C1 segment of cervical spinal cord (tissue), 14 donors: ENCODE results near the gene MCTP1.

Experiments
- DNase-seq, 14 donors: peaks; one replicate each; lab custom pipeline; 2025; lab: John Stamatoyannopoulos, UW

Gene MCTP1

DNA sequence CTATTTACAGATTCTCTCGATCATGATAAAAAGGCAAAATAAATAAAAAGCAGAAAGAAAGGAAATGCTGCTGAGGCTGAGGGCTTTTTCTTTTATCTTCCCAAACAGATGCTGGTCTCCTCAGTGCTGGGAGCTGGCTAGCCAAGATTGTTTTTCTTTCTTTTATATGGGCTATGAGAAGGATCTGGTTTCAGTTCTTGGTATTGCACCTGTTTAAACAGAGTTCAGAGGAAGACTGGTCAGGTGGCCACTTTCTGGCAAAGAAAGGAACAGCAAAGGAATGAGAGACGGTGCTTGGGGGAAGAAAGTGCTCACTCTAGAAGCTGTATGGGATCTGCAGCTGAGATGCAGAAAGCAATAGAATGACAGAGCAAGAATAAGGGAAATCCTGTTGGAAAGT lies 577.5 kb downstream of the MCTP1 start:
- DNase-seq, result no peak

GRCh38 chr5:94705427-94705826 lies 579.5 kb downstream of the MCTP1 start:
- no peak for DNase-seq

DNA sequence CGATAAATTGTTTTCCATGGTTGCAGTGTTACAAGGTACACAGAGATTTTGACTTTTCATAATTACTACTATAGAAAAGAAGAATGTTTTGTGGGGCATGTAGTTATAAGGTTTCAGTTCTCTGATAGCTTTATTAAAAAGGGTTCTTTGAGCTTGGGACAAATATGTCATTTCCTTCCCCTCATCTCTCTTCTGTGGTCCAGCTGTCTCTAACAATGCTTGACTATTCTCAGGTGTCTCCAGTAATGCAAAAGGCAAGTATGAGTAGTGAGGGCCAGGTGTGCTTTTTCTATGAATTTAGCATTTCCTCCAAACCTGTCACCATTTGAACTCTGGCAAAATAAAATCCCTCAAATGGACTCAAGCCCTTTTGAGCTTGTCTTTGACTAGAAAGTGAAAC lies 582.2 kb downstream of the MCTP1 start:
- DNase-seq, result no peak

DNA sequence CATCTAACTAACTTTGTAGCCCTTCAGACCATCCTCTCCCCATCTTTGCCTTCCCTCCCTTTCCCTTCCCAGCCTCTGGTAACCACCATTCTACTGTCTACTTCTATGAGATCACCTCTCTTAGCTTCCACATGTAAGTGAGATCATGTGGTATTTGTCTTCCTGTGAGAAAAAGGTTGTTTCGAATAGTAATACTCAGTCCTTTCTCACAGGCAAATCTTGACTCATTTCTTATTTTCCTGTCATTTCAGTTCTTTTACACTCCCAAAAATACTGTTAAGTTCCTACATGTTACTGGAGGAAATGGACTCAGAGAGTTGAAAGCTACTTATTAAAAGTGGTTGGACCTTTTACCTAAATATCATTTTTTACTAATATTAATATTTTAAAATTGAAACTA lies 584.3 kb downstream of the MCTP1 start:
- no peak for DNase-seq

DNA sequence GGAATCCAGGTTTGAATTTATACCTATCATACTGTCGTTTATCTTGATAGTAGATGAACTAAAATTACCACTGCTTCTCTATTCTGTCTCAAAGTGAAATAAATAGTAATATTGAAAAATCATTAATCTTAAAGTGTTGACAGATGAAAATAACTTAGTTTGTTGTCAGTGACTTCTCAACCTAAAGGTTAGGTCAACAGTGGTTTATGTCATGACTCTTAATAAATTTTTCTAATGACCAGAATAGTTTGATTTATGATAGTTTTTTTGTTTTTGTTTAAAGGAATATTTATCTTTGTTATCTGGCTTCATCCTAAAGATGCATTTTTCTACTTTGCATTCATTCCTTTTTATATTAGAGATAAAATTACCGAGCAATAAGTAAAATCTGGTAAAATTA lies 585.3 kb downstream of the MCTP1 start:
- DNase-seq, result no peak

DNA sequence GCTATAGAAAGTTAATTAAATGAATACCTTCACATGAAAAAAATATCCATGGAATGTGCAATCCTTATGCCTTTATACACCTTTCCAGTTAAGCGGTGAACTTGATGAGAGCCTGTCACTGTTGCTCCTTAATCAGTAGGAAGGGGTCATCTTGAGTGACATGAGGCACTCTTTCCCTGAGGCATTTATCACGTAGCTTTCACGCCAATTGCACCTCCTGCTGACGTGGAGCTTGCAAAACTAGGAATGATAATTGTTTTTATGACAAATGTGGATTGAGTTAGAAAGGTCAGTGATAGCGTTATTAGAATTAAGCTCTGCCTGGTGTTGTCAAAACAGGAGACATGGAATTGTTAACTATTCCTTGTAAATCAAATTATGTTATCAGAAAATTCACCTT lies 586.7 kb downstream of the MCTP1 start:
- DNase-seq, result peak in 1 of 14 donors; percentile 39

GRCh38 chr5:94694671-94695070 lies 590.2 kb downstream of the MCTP1 start:
- DNase-seq, result no peak

DNA sequence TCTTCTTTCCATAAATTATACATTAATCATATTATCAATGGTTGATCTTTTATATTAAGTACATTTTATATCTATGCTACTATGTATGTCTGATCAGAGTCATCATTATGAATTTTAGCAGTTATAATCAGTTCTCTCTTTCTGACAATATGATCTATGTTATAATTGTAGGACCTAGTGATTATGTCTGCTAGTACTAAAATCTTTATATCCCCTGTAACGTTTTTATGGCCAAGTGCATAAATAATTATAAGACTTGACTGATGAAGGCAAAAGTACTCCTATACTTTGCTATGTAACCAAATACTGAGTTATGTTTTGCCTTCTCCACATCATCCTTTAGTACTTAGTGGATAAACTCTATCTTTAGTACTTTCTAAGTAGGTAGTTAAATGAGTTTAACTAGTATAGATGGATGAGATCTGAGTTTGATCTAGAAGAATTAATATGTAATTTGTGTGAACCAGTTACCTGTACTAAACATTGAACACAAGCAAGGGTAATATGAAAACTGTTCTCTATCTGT lies 591.0 kb downstream of the MCTP1 start:
- DNase-seq, result peak in 1 of 14 donors; percentile 41

GRCh38 chr5:94693043-94693822 lies 591.7 kb downstream of the MCTP1 start:
- DNase-seq, result peak in 1 of 14 donors; percentile 70

DNA sequence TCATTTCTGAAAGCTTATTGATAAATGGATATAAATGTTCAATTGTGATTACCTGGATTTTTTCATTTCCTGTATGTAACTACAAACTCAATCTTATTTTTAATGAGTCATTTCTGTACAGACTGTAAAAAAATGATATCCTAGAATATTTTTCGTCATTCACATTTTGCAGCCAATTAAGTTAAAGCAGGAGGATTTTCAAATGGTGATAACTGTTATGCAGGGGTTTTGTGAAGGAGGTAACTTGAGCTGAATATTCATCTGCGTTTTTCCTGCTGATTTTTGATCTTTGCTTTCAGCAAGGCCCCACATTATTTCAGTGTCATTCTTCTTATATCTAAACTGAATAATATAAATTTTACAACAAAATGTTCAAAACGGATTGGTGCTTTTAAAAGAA lies 592.3 kb downstream of the MCTP1 start:
- peak in 1 of 14 donors; percentile 64 for DNase-seq

- peak in 5 of 14 donors; percentile 3 to 95 (median 8) for DNase-seq
These were observed 592.9 kb downstream of the MCTP1 start for GRCh38 chr5:94691949-94692348.

DNA sequence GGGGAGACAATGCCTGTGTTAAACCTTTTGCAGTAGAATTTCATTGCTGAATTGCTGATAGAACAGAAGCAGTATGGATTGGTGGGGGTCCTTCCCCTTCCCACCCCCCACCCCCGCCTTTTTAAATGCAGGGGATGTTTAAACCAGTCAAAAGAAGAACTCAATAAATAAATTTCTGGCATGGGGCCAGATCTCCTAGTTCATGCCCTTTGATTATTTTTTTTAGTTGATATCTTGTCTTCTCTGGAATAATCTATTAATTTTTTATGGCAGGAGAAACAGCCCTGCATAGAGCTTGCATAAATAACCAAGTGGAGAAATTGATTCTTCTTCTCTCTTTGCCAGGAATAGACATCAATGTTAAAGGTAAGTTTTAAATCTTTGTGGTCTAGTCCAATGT lies 593.6 kb downstream of the MCTP1 start:
- no peak for DNase-seq

DNA sequence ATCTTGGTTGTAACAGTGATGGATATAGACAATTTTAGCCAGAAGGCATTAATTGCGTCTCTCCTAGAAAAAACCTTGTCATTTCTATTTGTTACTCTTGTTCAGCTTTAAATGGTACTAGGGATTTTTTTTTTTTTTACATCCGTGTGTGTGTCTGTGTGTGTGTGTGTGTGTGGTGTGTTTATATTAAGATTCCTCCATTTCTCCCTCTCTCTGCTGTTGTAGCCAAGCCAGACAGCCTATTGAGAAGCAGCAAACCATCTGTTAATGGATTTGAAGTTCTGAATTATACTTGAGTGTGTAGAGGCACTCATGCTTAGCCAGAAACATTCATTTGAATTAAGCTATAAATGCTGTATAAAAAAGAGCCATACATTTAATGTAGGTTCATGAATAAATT lies 594.1 kb downstream of the MCTP1 start:
- DNase-seq, result peak in 1 of 14 donors; percentile 82

DNA sequence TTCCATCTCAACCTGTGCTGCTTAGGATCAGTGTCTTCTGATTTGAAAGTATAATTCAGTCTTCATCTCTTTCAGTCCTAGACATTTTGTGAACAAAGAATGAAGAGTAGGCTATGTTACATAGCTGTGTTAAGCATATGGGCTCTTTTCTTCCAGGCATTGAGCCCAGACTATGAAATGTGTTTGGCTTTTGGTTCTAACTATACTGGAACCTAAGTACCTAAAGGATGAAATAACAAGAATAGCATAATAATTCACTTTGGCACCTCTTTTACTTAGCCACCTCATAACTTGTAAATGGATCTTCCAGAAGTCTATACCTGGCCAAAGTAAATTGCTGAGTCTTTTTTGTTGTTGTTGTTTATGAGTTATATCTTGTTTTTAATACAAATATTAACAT lies 595.0 kb downstream of the MCTP1 start:
- DNase-seq, result peak in 1 of 14 donors; percentile 51

DNA sequence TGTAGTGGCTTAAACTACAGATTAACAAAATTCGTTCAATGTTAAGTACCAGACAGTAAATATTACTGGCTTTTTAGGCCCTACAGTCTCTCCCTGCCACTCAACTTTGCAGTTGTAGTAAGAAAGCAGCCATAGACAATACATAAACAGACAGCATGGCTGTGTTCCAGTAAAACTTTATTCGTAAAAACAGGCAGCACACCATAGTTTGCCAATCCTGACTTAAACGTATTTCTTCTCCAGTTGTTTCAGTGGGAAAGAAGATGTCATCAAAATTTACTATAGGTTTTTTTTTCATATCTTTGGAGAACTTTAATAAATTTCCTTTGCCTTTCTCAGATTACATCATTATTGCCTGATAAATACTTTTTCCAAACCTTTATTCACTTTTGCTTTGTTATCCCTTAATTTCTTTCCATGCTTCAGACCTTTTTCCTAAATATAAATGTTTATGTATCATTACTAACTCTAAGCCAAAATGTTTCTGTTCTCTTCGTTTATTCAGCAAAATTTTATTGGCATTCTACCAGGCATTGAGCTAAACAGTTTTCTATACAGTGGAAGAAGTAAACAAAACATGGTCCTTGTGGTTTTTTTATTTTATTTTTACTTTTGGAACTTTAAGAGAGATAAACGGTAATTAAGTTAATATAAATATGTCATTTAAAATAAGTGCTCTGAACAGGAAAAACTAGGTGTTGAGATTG lies 601.9 kb downstream of the MCTP1 start:
- DNase-seq, result no peak

- DNase-seq, result no peak
These were observed 608.8 kb downstream of the MCTP1 start for GRCh38 chr5:94675965-94676618.

GRCh38 chr5:94674490-94675382 lies 610.2 kb downstream of the MCTP1 start:
- DNase-seq, result no peak

- no peak for DNase-seq
These were observed 612.1 kb downstream of the MCTP1 start for GRCh38 chr5:94672746-94673145.

DNA sequence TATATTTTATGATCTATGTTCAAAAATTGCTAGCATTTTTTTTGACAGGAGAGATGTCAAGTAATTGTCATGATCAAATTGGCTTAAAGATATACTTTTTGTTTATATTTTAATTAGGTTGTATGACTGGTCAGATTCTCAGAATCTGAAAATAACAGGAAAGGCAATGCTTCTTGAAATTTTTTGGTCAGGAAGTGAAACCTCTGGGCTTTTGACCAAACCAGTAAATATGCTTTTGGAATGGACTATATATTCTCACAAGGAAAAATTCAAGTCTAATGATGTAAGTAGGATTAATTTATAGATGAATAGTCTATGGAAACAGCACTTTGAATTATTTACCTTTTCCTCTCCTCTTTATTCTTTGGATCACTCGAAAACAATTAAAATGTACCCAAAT lies 614.2 kb downstream of the MCTP1 start:
- no peak for DNase-seq

GRCh38 chr5:94667937-94668336 lies 617.0 kb downstream of the MCTP1 start:
- DNase-seq, result no peak

GRCh38 chr5:94661086-94661485 lies 623.8 kb downstream of the MCTP1 start:
- peak in 3 of 14 donors; percentile 1 to 5 (median 4) for DNase-seq
